HG03432 (cell line): ENCODE measurements around the gene TUT4.
A peak's percentile ranks its signal among the peaks of the same experiment; 100 is the strongest.

Source experiments
- ATAC-seq: cut with Tn5 transposase; IDR thresholded peaks from one replicate; pipeline ENCODE4 v1.9.1; 2021; ENCODE audit warnings: mild to moderate bottlenecking, moderate library complexity; ENCODE audit not compliant: unreplicated experiment

Gene TUT4

GRCh38 chr1:52416811-52417210, 136.1 kb downstream of the TUT4 start:
- no peak for ATAC-seq

- no peak for ATAC-seq
Observed at GRCh38 chr1:52414942-52415341, 137.9 kb downstream of the TUT4 start.

GRCh38 chr1:52413410-52413989, 139.4 kb downstream of the TUT4 start:
- no peak for ATAC-seq

- no peak for ATAC-seq
Observed at GRCh38 chr1:52404975-52405338, 147.9 kb downstream of the TUT4 start.

- peak; percentile 93 for ATAC-seq
Observed at GRCh38 chr1:52404116-52404974, 148.5 kb downstream of the TUT4 start, which contains the start of the genes ORC1 and PRPF38A. TSS of gene ORC1 (minus strand) at chr1:52404423. CDS start at chr1:52402223, 2,200 bp downstream. TSS of gene PRPF38A (plus strand) at chr1:52404602. CDS start at chr1:52404750, 148 bp downstream.

GRCh38 chr1:52403566-52404115, 149.3 kb downstream of the TUT4 start:
- ATAC-seq = peak; percentile 31

GRCh38 chr1:52402860-52403240, 150.0 kb downstream of the TUT4 start:
- ATAC-seq = no peak

- no peak for ATAC-seq
Observed at GRCh38 chr1:52400131-52400530, 152.8 kb downstream of the TUT4 start.

- no peak for ATAC-seq
Observed at GRCh38 chr1:52399629-52400028, 153.3 kb downstream of the TUT4 start.

- ATAC-seq = no peak
Observed at GRCh38 chr1:52393174-52393573, 159.7 kb downstream of the TUT4 start.

- no peak for ATAC-seq
Observed at GRCh38 chr1:52386458-52386857, 166.4 kb downstream of the TUT4 start.

- no peak for ATAC-seq
Observed at GRCh38 chr1:52385376-52385775, 167.5 kb downstream of the TUT4 start.
